NK-92 treated with Interleukin-12 subunit alpha and Interleukin-12 subunit beta, amount 100 ng/mL, for 24 hours (cell line): Measurements from ENCODE around the gene PARP16.
"Not testable (repeated sequence)": the region's sequence is repeated elsewhere in the genome, so short reads cannot be mapped to it uniquely, and the experiment has no call there.

Experiments
- DNase-seq: peaks from one replicate; lab custom pipeline; 2025; lab: John Stamatoyannopoulos, UW

The PARP16 gene

DNA sequence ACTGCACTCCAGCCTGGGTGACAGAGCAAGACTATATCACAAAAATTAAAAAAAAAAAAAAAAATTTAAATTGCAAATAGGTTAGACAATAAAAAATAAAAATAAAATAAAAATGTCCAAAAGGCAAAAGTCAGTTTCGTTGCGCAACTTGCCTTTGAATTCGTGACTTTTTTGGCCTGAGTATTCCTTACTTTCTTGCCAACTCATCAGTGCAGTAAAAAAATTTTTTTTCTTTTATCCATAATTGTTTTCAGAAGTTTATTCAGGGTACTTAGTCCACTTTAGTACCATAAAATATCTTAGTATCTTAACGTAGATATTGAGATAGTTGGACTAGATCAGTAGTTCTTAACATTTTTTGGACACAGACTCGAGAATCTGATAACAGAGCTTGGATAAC, 53.0 kb downstream of the PARP16 start:
- no peak for DNase-seq

DNA sequence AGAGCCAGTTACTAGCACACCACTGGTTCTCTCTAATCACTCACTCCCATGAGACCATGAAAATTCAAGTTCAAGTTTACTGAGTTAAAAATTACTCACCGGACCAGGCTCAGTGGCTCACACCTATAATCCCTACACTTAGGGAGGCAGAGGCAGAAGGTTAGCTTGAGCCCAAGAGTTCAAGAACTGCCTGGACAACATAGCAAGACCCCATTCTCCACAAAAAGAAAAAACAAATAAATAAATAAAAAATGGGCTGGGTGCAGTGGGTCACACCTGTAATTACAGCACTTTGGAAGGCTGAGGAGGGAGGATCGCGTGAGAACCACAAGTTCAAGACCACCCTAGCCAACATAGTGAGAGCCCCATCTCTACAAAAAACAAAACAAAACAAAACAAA, 54.2 kb downstream of the PARP16 start:
- no peak for DNase-seq

GRCh38 chr15:65231306-65231705, 55.4 kb downstream of the PARP16 start:
- no peak for DNase-seq

- not testable (repeated sequence) for DNase-seq
These were observed 59.8 kb downstream of the PARP16 start for GRCh38 chr15:65226901-65227300.

DNA sequence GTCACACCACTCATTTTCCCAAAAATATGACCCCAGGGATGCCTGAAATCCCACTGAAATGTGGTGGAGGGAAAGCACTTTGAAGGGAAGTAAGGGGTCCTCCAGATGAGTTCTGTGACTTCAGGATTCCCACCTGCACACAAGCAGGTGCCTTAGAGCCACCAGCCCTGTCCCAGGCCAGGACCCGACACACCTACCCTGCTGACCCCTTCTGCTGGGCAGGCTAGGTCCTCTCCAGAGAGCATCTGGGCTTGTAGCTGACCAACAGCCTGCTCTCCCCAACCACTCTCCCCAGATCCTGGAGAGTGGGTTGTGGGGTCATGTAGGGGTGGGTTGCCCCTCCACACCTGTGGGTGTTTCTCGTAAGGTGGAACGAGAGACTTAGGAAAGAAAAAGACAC, 60.5 kb downstream of the PARP16 start:
- DNase-seq, result no peak

GRCh38 chr15:65223996-65224395, 62.7 kb downstream of the PARP16 start:
- DNase-seq, result no peak

- no peak for DNase-seq
These were observed 63.8 kb downstream of the PARP16 start for GRCh38 chr15:65222891-65223290.

GRCh38 chr15:65221697-65222096, 65.0 kb downstream of the PARP16 start:
- no peak for DNase-seq

GRCh38 chr15:65219137-65219536, 67.5 kb downstream of the PARP16 start:
- no peak for DNase-seq

- no peak for DNase-seq
These were observed 68.9 kb downstream of the PARP16 start for GRCh38 chr15:65217526-65218482.

DNA sequence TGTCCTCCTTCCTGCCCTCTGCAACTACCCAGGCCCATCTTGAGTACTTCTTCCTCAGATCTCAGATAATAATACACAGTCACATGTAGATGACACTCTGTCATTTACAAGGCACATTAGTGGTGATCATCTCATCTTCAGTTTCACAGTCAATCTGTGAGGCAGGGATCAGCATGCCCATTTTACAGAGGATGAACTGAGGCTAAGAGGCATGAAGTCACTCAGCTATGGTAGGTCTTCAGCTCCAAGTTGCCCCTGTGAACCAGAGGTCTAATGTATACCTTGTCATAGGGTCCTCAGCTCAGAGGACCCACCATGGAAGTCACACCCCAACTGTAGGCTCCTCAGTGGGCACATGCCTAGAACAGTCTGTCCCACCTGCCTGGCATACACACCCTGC, 71.2 kb downstream of the PARP16 start:
- DNase-seq, result no peak

DNA sequence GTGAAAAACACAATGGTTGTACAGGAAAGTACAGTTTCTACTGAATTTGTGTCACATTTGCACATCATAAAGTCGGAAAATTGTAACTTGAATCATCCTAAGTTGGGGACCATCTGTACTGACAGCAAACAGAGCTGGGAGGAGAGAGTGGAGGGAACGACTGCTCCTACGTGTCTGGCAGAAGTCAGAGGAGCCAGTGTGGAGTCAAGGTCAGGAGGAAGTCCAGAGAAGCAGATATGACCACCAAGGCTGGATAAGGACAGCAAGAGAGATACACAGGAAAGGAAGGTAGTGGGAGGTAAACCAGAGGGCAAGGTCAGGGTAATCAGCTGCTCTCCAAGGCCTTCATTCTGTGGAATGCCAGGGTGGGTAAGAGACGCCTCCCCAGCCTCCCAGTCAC, 72.7 kb downstream of the PARP16 start:
- no peak for DNase-seq

GRCh38 chr15:65213241-65213640, 73.4 kb downstream of the PARP16 start:
- no peak for DNase-seq

DNA sequence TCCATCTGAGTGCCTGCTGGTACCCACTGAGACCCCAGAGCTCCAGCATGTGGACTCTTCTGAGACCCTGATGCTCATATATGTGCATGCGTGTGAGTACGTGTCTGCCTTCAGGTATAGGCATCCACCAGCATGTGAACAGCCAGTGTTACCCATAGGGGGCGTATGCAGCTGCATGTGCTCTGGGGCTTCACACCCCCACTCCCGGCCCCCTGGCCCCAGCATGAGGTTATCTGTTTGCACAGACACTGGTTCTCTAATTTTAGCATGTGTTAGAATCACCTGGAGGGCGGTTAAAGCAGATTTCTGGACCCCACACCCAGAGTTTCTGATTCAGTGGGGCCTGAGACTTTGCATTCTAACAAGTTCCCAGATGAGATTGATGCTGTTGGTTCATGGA, 74.6 kb downstream of the PARP16 start:
- DNase-seq, result no peak

DNA sequence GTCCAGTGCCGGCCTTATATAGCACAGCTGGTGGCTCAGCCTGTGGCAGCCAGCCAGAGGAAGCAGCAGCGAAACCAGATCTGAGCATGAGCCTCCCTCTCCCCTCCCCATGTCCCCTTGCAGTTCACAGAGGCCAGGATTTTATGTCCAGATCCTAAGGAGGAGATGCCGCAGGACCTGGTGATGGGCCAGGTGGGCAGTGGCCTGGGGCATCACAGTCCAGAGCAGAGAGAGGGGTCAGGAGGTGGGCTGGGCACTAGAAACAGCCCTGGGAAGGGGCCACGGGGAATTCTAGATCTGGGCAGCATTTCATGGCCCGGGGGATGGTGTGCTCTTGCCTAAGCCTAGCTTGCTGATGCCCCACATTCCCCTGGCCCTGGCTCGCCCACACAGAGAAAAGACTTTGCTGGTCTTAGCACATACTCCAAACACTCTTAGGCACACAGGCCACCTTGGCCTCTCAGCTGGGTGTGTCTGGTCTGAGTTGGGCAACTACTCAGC, 75.2 kb downstream of the PARP16 start:
- DNase-seq, result no peak

GRCh38 chr15:65210770-65211481, 75.8 kb downstream of the PARP16 start, which contains the start of gene CILP:
CILP (minus strand) TSS chr15:65211473; CDS start chr15:65209755, 1,718 bp downstream.
- DNase-seq, result no peak

DNA sequence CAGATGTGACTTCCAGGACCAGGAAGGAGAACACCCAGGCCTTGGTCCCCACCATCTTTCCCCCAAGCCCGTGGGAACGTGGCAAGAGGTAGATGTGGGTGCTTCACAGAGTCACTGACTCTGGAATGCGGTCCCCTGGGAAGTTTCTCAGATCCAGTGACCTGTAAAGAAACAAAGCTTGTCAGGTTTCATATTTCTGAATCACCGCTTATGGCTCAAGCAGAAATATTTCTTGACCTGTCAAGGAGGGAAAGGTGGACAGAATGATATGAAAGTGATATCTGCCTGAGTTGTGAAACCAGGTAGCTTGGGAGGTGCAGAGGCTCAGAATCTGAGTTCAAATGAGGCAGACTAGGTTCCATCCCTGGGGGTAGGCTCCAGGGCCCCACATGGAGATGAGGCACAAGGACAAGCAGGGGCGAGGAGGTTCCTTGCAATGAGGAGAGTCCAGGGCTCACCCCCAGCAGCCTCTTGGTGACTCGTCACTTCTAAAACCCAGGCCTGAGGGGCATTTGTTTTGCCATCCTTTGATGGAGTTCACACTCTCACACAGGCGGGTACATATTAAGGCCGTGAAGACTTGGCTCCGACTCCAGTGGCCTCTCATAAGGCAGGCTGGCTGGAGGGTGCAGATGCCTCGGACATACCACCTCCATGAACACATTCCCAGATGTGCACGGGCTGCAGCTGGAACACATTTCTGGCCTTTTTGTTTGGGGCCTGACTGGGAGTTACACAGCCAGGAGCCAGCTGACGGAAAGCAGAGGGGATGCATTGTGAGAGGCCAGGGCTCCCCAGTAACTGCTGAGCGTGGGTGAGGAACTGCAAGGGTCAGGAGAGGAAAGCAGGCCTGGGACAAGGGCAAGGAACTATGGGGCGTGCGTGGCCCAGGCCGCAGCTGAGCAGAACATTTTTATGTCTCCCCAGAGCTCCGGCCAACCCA, 76.7 kb downstream of the PARP16 start:
- DNase-seq, result no peak

GRCh38 chr15:65208647-65209046, 78.0 kb downstream of the PARP16 start:
- DNase-seq, result no peak
